A549 treated with CpdA at 1 μM for 4 hours (cell line): ENCODE results near the gene TMEM198. TPM values are rescaled to one million over a fixed set of nuclear protein-coding genes. Genes with fewer than 3 reads are reported as not detected.

ENCODE experiments used
- total RNA-seq: library from RNA; stranded (reverse); fragments of 200-300 nt; extraction: Qiagen RNA extraction; gene quantifications from 5 replicates; pipeline ENCODE4 v1.2.3, GENCODE V29; 2022; ENCODE audit warnings: low read depth

The TMEM198 gene
- 0.33 to 1.5 TPM (median 1.2 TPM) in 5 replicates for total RNA-seq

GRCh38 chr2:219543596-219544358 is at the start of gene TMEM198, which contains the start of gene CHPF:
TMEM198 (plus strand) TSS chr2:219544028; CDS start chr2:219544728, 700 bp downstream.
CHPF (minus strand) TSS chr2:219543809; CDS start chr2:219543538, 271 bp downstream.

GRCh38 chr2:219498280-219499057 is 45.4 kb upstream of the TMEM198 start, which contains the start of gene GMPPA:
GMPPA (plus strand) TSS chr2:219498891; CDS start chr2:219499976, 1,085 bp downstream.

GRCh38 chr2:219514196-219514761 is 29.5 kb upstream of the TMEM198 start, which contains the start of gene ASIC4:
ASIC4 (plus strand) TSS chr2:219514482; CDS start chr2:219514725, 243 bp downstream.

GRCh38 chr2:219571311-219572236 is 27.7 kb downstream of the TMEM198 start, which contains the start of gene OBSL1:
OBSL1 (minus strand) TSS chr2:219571539; CDS start chr2:219571232, 307 bp downstream.

GRCh38 chr2:219572237-219573001 is 28.6 kb downstream of the TMEM198 start, which contains the start of gene INHA:
INHA (plus strand) TSS chr2:219572310; CDS start chr2:219572375, 65 bp downstream.

GRCh38 chr2:219597552-219598307 is 53.9 kb downstream of the TMEM198 start, which contains the start of gene STK11IP:
STK11IP (plus strand) TSS chr2:219597857; CDS start chr2:219598120, 263 bp downstream.

Other genes starting within 250 kb of the TMEM198 start
- 0.86 to 2.1 TPM (median 0.92 TPM) in 5 replicates for gene PTPRN, start 234.6 kb upstream of the TMEM198 start, total RNA-seq
- gene RESP18, start 211.3 kb upstream of the TMEM198 start, total RNA-seq: not detected in 5 replicates
- gene DNPEP, start 156.1 kb upstream of the TMEM198 start, total RNA-seq: 52.1 to 66.4 TPM (median 56.1 TPM) in 5 replicates
- 0.05 to 0.17 TPM in 2 of 5 replicates, not detected in the others for gene DES, start 125.7 kb upstream of the TMEM198 start, total RNA-seq
- 5.0 to 7.9 TPM (median 6.9 TPM) in 5 replicates for gene SPEG, start 109.2 kb upstream of the TMEM198 start, total RNA-seq
- 35.2 to 40.5 TPM (median 38.8 TPM) in 5 replicates for gene GMPPA, start 45.1 kb upstream of the TMEM198 start, total RNA-seq
- 0.06 to 0.09 TPM (median 0.08 TPM) in 3 of 5 replicates, not detected in the others for gene ASIC4, start 29.5 kb upstream of the TMEM198 start, total RNA-seq
- 20.4 to 33.3 TPM (median 31.1 TPM) in 5 replicates for gene CHPF, start 219 bp upstream of the TMEM198 start, total RNA-seq
- gene OBSL1, start 27.5 kb downstream of the TMEM198 start, total RNA-seq: 19.6 to 26.1 TPM (median 22.5 TPM) in 5 replicates
- gene INHA, start 28.3 kb downstream of the TMEM198 start, total RNA-seq: 0.20 to 0.63 TPM (median 0.43 TPM) in 5 replicates
- 16.2 to 19.2 TPM (median 17.7 TPM) in 5 replicates for gene STK11IP, start 53.8 kb downstream of the TMEM198 start, total RNA-seq
- gene SLC4A3, start 83.6 kb downstream of the TMEM198 start, total RNA-seq: 2.4 to 4.0 TPM (median 2.9 TPM) in 5 replicates